Endothelial cell of umbilical vein (primary cell): ENCODE data around the gene MAP2K7. TPM values are rescaled to one million over a fixed set of nuclear protein-coding genes. Genes with fewer than 3 reads are reported as not detected.

ENCODE experiments used
- BruUV-seq: library from RNA; stranded (reverse); fragments of 400-500 nt; replicated peaks from 2 replicates; lab custom pipeline; 2021; lab: Mats Ljungman, UMichigan
- CTCF ChIA-PET: fragments of 300-600, 350-600 bp; sonication (Branson Sonifier 250); formaldehyde crosslinking; loops from one replicate; lab custom pipeline; 2021; ENCODE audit warnings: antibody characterized with exemption, inconsistent platforms; lab: Charles Lee
- POLR2A ChIA-PET: fragments of 300-600, 350-600 bp; sonication (Branson Sonifier 250); formaldehyde crosslinking; loops from one replicate; lab custom pipeline; 2021; ENCODE audit warnings: antibody characterized with exemption, inconsistent platforms; lab: Charles Lee
- DNase-seq: peaks from one replicate; pipeline ENCODE4 v3.0.0-alpha.2; 2011; ENCODE audit warnings: low read depth, low spot score
- FAIRE-seq: peaks from 2 replicates; lab custom pipeline; 2011; peaks lifted over from hg19 to GRCh38; lab: Jason Lieb, UNC
- H2AFZ ChIP-seq: 2 replicates; pipeline ENCODE4 v1.6.0; 2012; ENCODE audit warnings: low read depth, low read length, control low read depth, inconsistent platforms
- H3K27ac ChIP-seq: 2 replicates; pipeline ENCODE4 v1.5.1; 2011; ENCODE audit warnings: low read depth, mild to moderate bottlenecking, control low read depth, low read length, moderate library complexity; ENCODE audit not compliant: insufficient read depth
- H3K27me3 ChIP-seq, 2 experiments: 2 replicates each; pipeline versions ENCODE4 v1.6.0 to v1.6.1; 2011; ENCODE audit warnings: low read length in 2 of 2, mixed read lengths in 1 of 2; ENCODE audit not compliant: control insufficient read depth in 2 of 2, insufficient read depth in 2 of 2
- H3K36me3 ChIP-seq, 2 experiments: 2 replicates in 1 of 2; 3 replicates in 1 of 2; pipeline ENCODE4 v1.5.1; 2011; ENCODE audit warnings: low read length in 2 of 2, mild to moderate bottlenecking in 1 of 2, moderate library complexity in 1 of 2; ENCODE audit not compliant: control insufficient read depth in 2 of 2, insufficient read depth in 2 of 2; ENCODE audit errors: extremely low read depth in 1 of 2
- H3K4me1 ChIP-seq: 3 replicates; pipeline ENCODE4 v1.5.1; 2011; ENCODE audit warnings: mild to moderate bottlenecking, low read length; ENCODE audit not compliant: control insufficient read depth, insufficient read depth; ENCODE audit errors: extremely low read depth
- H3K4me2 ChIP-seq: 2 replicates; pipeline ENCODE4 v1.6.1; 2011; ENCODE audit warnings: low read length, control low read depth, mixed read lengths; ENCODE audit not compliant: insufficient read depth
- H3K4me3 ChIP-seq, 3 experiments: fragments of 200-600 bp in 1 of 3; sonication (generic), shearing (Covaris generic) in 1 of 3; replicated peaks in 1 of 3; 2 replicates each; pipeline ENCODE4 v1.5.1; 2011 to 2016; ENCODE audit warnings: control low read depth in 3 of 3, low read length in 3 of 3, mild to moderate bottlenecking in 2 of 3, inconsistent platforms in 1 of 3, low read depth in 1 of 3, moderate library complexity in 1 of 3; ENCODE audit not compliant: insufficient read depth in 1 of 3
- H3K79me2 ChIP-seq: 2 replicates; pipeline ENCODE4 v1.6.0; 2012; ENCODE audit warnings: low read length, inconsistent platforms; ENCODE audit not compliant: control insufficient read depth, insufficient read depth
- H3K9ac ChIP-seq: replicated peaks from 2 replicates; pipeline ENCODE3; 2011; ENCODE audit warnings: low read length, control low read depth; ENCODE audit not compliant: insufficient read depth; ENCODE audit errors: extremely low read depth
- H3K9me1 ChIP-seq: replicated peaks from 3 replicates; pipeline ENCODE4 v1.6.0; 2011; ENCODE audit warnings: mild to moderate bottlenecking, low read length; ENCODE audit not compliant: control insufficient read depth, insufficient read depth; ENCODE audit errors: extremely low read depth
- H3K9me3 ChIP-seq: replicated peaks from 2 replicates; pipeline ENCODE4 v1.5.1; 2012; ENCODE audit warnings: low read length, inconsistent platforms; ENCODE audit not compliant: control insufficient read depth, insufficient read depth
- H4K20me1 ChIP-seq: replicated peaks from 2 replicates; pipeline ENCODE3; 2011; ENCODE audit warnings: mild to moderate bottlenecking, low read length; ENCODE audit not compliant: control insufficient read depth, insufficient read depth; ENCODE audit errors: extremely low read depth
- EZH2 ChIP-seq: IDR thresholded peaks from 2 replicates; pipeline ENCODE4 v1.6.1; 2012; ENCODE audit warnings: borderline replicate concordance, low read depth, mild to moderate bottlenecking, moderate library complexity, low read length, inconsistent platforms; ENCODE audit not compliant: severe bottlenecking
- FOS ChIP-seq: IDR thresholded peaks from 2 replicates; pipeline ENCODE4 v1.6.1; 2011; ENCODE audit warnings: mild to moderate bottlenecking, low read length, moderate library complexity, borderline replicate concordance; ENCODE audit not compliant: insufficient read depth
- GATA2 ChIP-seq: IDR thresholded peaks from 2 replicates; pipeline ENCODE4 v1.7.0; 2011; ENCODE audit warnings: low read depth, mild to moderate bottlenecking, moderate library complexity, mixed read lengths, low read length; ENCODE audit not compliant: insufficient read length, insufficient read depth
- JUN ChIP-seq: IDR thresholded peaks from 2 replicates; pipeline ENCODE4 v1.6.1; 2011; ENCODE audit warnings: borderline replicate concordance, low read depth; ENCODE audit not compliant: insufficient read length, insufficient read depth
- MYC ChIP-seq: IDR thresholded peaks from one replicate; pipeline ENCODE4 v1.6.1; 2011; ENCODE audit warnings: mild to moderate bottlenecking, low read depth, low read length
- POLR2A ChIP-seq: IDR thresholded peaks from 2 replicates; pipeline ENCODE4 v1.6.1; 2012; ENCODE audit warnings: low read depth, mild to moderate bottlenecking, control low read depth, low read length
- POLR2AphosphoS5 ChIP-seq: IDR thresholded peaks from 2 replicates; pipeline ENCODE4 v1.6.1; 2012; ENCODE audit warnings: low read depth, mild to moderate bottlenecking, control low read depth, low read length, moderate library complexity; ENCODE audit not compliant: insufficient read depth
- dilution Hi-C: fragments of 300-500 bp; cut with MboI; formaldehyde crosslinking; loops from one replicate; pipeline ENCODE4 v1.15.0; 2019; ENCODE audit warnings: low sequenced_read_pairs; ENCODE audit not compliant: extremely low pct_ligation_motif_present
- intact Hi-C: fragments of 100-400 bp; cut with micrococcal nuclease; formaldehyde crosslinking; loops from one replicate; pipeline ENCODE4 v1.10.0; 2022
- polyA plus RNA-seq, 4 experiments: library from polyadenylated mRNA; depleted of rRNA in 3 of 4; stranded (reverse) in 3 of 4; unstranded in 1 of 4; fragments of >200 nt; gene quantifications; 2 replicates each; pipeline versions ENCODE4 v1.2.1 to v1.2.3, GENCODE V29; 2011 to 2012; ENCODE audit warnings: missing spikeins in 1 of 4
- total RNA-seq: library from RNA; stranded (reverse); gene quantifications from 2 replicates; pipeline ENCODE4 v1.2.3, GENCODE V29; 2021
- TF ChIP-seq, protein P1 (sequence below): IDR thresholded peaks from 2 replicates; pipeline ENCODE4 v1.6.1; 2011; ENCODE audit not compliant: insufficient read depth, insufficient read length
- TF ChIP-seq, protein P2 (sequence below), 2 donors: IDR thresholded peaks; 1 replicate in 1 of 2; 2 replicates in 1 of 2; pipeline ENCODE4 v1.5.1; 2011; ENCODE audit warnings: low read length in 2 of 2, mild to moderate bottlenecking in 2 of 2, moderate library complexity in 2 of 2, control low read depth in 1 of 2, inconsistent platforms in 1 of 2, low read depth in 1 of 2; ENCODE audit not compliant: insufficient read depth in 1 of 2; ENCODE audit errors: extremely low read depth in 1 of 2

Gene MAP2K7
- total and polyA plus RNA-seq, 2 donors (not counting 3 experiments of a cell fraction or from before 2014, with no cell fraction given), result 13.8 to 36.0 TPM

DNA sequence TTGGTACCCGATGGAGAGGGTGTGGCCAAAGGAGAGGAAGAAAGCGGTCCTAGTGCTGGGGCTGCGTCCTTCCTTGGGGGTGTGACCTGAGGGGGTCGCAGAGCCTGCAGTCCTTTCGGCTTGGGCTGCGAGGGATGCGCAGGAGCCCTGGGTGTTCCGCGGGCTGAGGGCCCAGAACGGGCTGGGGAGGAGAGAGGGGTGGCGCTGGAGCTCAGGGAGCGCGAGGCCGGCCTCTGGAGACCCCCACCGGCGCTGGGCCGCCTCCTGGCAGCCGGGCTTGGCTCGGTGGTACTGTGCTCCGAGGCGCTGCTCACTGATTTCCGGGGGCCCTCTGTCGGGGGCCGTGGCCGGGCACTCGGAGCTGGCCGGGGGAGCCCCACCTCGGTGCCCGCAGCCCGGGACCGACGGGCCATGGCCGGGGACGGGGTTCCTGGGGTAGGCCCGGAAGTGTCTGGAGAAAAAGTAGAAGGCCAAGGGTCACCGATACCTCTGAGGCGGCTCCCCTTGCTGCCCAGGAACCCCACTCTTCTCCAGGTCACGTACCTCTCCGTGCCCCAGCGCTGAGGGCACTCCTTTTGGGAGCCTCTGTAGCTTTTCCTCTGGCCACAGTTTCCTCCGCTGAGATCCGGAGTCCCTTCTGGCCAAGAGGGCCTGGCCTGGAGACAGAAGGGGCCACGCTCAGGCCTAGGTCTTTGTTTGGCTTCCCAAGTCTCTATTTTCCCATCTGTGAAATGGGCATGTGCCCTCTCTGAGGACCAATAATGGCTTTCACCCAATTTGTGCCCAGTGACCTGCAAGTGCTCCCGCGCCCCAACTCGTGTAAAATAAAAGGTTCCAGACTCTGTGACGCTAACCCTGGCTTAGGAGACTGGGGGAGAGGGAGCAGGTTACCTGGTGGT lies 31.1 kb upstream of the MAP2K7 start:
- DNase-seq, result no peak
- Histone ChIP-seq H3K4me2 (no peak overlapping the region), H2AFZ (no peak overlapping the region), H3K4me1 (peaks cover 7% of the 10 kb centered on the region), H3K9me3 (no peaks in the 10 kb centered on the region), H3K79me2 (no peaks in the 10 kb centered on the region), H3K27me3 (peaks cover 11 to 25% of the 10 kb centered on the region in 2 experiments), H3K36me3 (no peaks in the 10 kb centered on the region), H3K27ac (no peak overlapping the region), H3K9me1 (no peaks in the 10 kb centered on the region), H3K9ac (no peak overlapping the region), H3K4me3 (no peak overlapping the region), H4K20me1 (no peaks in the 10 kb centered on the region)
- FAIRE-seq, result no peak
- dilution Hi-C loops, result no loop called here
- ChIA-PET CTCF (interaction anchor here (1.0 kb wide), 1 partner anchor 11 kb away, joined by 5 read pairs; no protein-coding TSS in a partner anchor), POLR2A (no interaction called here)
- intact Hi-C loops, result loop anchor here (5.0 kb wide), 1 partner anchor 40 kb away; the partner anchor contains the start of gene EVI5L
- no TSS peak for BruUV-seq
- TF ChIP-seq, protein P1, sequence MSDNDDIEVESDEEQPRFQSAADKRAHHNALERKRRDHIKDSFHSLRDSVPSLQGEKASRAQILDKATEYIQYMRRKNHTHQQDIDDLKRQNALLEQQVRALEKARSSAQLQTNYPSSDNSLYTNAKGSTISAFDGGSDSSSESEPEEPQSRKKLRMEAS, result no peak
- TF ChIP-seq FOS (no peak), GATA2 (no peak), EZH2 (no peak), MYC (no peak), POLR2AphosphoS5 (no peak), POLR2A (no peak), JUN (no peak)
- TF ChIP-seq, protein P2, sequence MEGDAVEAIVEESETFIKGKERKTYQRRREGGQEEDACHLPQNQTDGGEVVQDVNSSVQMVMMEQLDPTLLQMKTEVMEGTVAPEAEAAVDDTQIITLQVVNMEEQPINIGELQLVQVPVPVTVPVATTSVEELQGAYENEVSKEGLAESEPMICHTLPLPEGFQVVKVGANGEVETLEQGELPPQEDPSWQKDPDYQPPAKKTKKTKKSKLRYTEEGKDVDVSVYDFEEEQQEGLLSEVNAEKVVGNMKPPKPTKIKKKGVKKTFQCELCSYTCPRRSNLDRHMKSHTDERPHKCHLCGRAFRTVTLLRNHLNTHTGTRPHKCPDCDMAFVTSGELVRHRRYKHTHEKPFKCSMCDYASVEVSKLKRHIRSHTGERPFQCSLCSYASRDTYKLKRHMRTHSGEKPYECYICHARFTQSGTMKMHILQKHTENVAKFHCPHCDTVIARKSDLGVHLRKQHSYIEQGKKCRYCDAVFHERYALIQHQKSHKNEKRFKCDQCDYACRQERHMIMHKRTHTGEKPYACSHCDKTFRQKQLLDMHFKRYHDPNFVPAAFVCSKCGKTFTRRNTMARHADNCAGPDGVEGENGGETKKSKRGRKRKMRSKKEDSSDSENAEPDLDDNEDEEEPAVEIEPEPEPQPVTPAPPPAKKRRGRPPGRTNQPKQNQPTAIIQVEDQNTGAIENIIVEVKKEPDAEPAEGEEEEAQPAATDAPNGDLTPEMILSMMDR (IDR thresholded peaks at IDR 0.05; ENCODE audit: extremely low read depth in 1 of 2, insufficient read depth in 1 of 2, low read depth in 1 of 2, low read length in 2 of 2), result no peak
